Loucy (cell line): ENCODE data around the gene SLC35B3.

Experiments
- H2AFZ ChIP-seq: fragments of 200-600 bp; sonication (generic); 2 replicates; pipeline ENCODE4 v1.6.0; 2016; ENCODE audit warnings: antibody characterized with exemption, mild to moderate bottlenecking, low read length, moderate library complexity
- H3F3A ChIP-seq: fragments of 200-600 bp; 2 replicates; pipeline ENCODE4 v1.6.0; 2016; ENCODE audit warnings: antibody characterized with exemption, low read depth, mild to moderate bottlenecking
- H3K27me3 ChIP-seq: fragments of 200-600 bp; sonication (generic); 2 replicates; pipeline ENCODE4 v1.6.1; 2014; ENCODE audit warnings: low read length, mild to moderate bottlenecking; ENCODE audit not compliant: insufficient read depth, poor library complexity, severe bottlenecking
- H3K36me3 ChIP-seq: fragments of 200-600 bp; sonication (generic); 2 replicates; pipeline ENCODE4 v1.6.1; 2016; ENCODE audit warnings: low read length; ENCODE audit not compliant: insufficient read depth
- H3K4me1 ChIP-seq: fragments of 200-600 bp; sonication (generic); 2 replicates; pipeline ENCODE4 v1.5.1; 2014; ENCODE audit warnings: low read length, mild to moderate bottlenecking; ENCODE audit not compliant: insufficient read depth, poor library complexity, severe bottlenecking
- H3K4me2 ChIP-seq: fragments of 200-600 bp; sonication (generic); 2 replicates; pipeline ENCODE4 v1.6.0; 2014; ENCODE audit warnings: antibody characterized with exemption, low read length, low read depth, mild to moderate bottlenecking; ENCODE audit not compliant: poor library complexity, severe bottlenecking
- H3K4me3 ChIP-seq: fragments of 200-600 bp; sonication (generic); 2 replicates; pipeline ENCODE4 v1.5.1; 2014; ENCODE audit warnings: low read length, mild to moderate bottlenecking, mixed read lengths; ENCODE audit not compliant: poor library complexity, severe bottlenecking
- H3K79me2 ChIP-seq: fragments of 200-600 bp; sonication (generic); 2 replicates; pipeline ENCODE4 v1.6.1; 2014; ENCODE audit warnings: low read length; ENCODE audit not compliant: insufficient read depth
- H3K9ac ChIP-seq: fragments of 200-600 bp; sonication (generic); 2 replicates; pipeline ENCODE4 v1.6.0; 2014; ENCODE audit warnings: mild to moderate bottlenecking, low read depth, low read length, moderate library complexity; ENCODE audit not compliant: poor library complexity, severe bottlenecking
- H3K9me2 ChIP-seq: fragments of 200-600 bp; sonication (generic); replicated peaks from 2 replicates; pipeline ENCODE4 v1.6.1; 2016; ENCODE audit warnings: low read depth, low read length, mixed read lengths
- H3K9me3 ChIP-seq: fragments of 200-600 bp; sonication (generic); 2 replicates; pipeline ENCODE4 v1.6.1; 2014; ENCODE audit warnings: mild to moderate bottlenecking, antibody characterized with exemption, low read length, low read depth; ENCODE audit not compliant: insufficient read depth
- H4K20me1 ChIP-seq: fragments of 200-600 bp; sonication (generic); 2 replicates; pipeline ENCODE4 v1.6.0; 2014; ENCODE audit warnings: antibody characterized with exemption, low read length, mild to moderate bottlenecking; ENCODE audit not compliant: insufficient read depth, poor library complexity, severe bottlenecking
- EZH2phosphoT487 ChIP-seq: fragments of 200-600 bp; IDR thresholded peaks from 2 replicates; pipeline ENCODE4 v1.6.1; 2018; ENCODE audit warnings: antibody characterized with exemption, mild to moderate bottlenecking, moderate library complexity, borderline replicate concordance
- TF ChIP-seq, protein P1 (sequence below): fragments of 200-600 bp; sonication (generic); conservative IDR thresholded peaks from 2 replicates; pipeline ENCODE4 v1.5.1; 2014; ENCODE audit warnings: mild to moderate bottlenecking, antibody characterized with exemption, low read length

The SLC35B3 gene

DNA sequence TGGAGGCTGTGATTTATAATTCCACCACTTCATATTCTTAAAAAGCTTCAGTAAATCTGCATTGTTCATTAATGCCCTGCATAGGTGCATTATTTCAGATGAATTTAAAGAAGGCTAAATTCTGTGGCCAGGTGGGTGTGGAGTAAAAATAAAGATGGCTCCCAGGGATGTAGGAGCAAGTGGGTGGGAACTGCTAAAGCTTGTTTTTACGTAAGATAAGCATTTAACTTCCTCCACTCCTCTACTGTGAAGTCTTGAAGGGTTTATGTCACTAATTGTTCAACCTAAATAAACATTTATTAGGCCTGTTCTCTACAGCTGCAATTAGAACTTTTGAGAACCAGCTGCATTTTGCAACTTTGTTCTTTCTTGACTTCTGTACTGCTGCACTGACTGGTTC lies 6.8 kb upstream of the SLC35B3 start:
- H3K4me1 ChIP-seq = no peaks in the 10 kb centered on the region
- H3K36me3 ChIP-seq = no peaks in the 10 kb centered on the region
- TF ChIP-seq, protein P1, sequence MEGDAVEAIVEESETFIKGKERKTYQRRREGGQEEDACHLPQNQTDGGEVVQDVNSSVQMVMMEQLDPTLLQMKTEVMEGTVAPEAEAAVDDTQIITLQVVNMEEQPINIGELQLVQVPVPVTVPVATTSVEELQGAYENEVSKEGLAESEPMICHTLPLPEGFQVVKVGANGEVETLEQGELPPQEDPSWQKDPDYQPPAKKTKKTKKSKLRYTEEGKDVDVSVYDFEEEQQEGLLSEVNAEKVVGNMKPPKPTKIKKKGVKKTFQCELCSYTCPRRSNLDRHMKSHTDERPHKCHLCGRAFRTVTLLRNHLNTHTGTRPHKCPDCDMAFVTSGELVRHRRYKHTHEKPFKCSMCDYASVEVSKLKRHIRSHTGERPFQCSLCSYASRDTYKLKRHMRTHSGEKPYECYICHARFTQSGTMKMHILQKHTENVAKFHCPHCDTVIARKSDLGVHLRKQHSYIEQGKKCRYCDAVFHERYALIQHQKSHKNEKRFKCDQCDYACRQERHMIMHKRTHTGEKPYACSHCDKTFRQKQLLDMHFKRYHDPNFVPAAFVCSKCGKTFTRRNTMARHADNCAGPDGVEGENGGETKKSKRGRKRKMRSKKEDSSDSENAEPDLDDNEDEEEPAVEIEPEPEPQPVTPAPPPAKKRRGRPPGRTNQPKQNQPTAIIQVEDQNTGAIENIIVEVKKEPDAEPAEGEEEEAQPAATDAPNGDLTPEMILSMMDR = no peak
- no peak for TF ChIP-seq EZH2phosphoT487
- no peaks in the 10 kb centered on the region for H3K9me3 ChIP-seq
- H4K20me1 ChIP-seq = no peaks in the 10 kb centered on the region
- no peak overlapping the region for H3K4me3 ChIP-seq
- H3K4me2 ChIP-seq = no peak overlapping the region
- H3K9ac ChIP-seq = no peak overlapping the region
- H3K79me2 ChIP-seq = no peaks in the 10 kb centered on the region
- no peaks in the 10 kb centered on the region for H3F3A ChIP-seq
- H3K9me2 ChIP-seq = no peaks in the 10 kb centered on the region
- H2AFZ ChIP-seq = no peak overlapping the region
- H3K27me3 ChIP-seq = peaks cover 18% of the 10 kb centered on the region

DNA sequence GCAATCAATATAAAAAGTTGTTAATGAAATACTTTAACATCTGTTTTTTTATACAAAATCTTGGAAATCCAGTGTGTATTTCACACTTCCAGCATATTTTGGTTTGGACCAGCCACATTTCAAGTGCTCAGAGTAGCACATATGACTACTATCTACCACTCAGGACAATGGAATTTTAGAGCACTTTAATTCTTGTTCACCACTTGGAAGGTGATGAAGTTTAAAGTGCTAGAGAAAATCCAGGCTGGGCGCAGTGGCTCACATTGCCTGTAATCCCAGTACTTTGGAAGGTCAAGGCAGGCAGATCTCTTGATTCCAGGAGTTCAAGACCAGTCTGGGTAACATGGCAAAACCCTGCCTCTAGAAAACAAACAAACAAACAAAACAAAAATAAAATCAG lies 6.1 kb upstream of the SLC35B3 start:
- H3K9me2 ChIP-seq = no peaks in the 10 kb centered on the region
- no peak overlapping the region for H3K9ac ChIP-seq
- H3F3A ChIP-seq = no peaks in the 10 kb centered on the region
- H3K4me2 ChIP-seq = no peak overlapping the region
- H4K20me1 ChIP-seq = no peaks in the 10 kb centered on the region
- no peaks in the 10 kb centered on the region for H3K79me2 ChIP-seq
- no peaks in the 10 kb centered on the region for H3K9me3 ChIP-seq
- peaks cover 18% of the 10 kb centered on the region for H3K27me3 ChIP-seq
- H3K4me3 ChIP-seq = no peak overlapping the region
- no peak overlapping the region for H2AFZ ChIP-seq
- no peaks in the 10 kb centered on the region for H3K36me3 ChIP-seq
- TF ChIP-seq, protein P1 = no peak
- TF ChIP-seq EZH2phosphoT487 = no peak
- no peaks in the 10 kb centered on the region for H3K4me1 ChIP-seq

DNA sequence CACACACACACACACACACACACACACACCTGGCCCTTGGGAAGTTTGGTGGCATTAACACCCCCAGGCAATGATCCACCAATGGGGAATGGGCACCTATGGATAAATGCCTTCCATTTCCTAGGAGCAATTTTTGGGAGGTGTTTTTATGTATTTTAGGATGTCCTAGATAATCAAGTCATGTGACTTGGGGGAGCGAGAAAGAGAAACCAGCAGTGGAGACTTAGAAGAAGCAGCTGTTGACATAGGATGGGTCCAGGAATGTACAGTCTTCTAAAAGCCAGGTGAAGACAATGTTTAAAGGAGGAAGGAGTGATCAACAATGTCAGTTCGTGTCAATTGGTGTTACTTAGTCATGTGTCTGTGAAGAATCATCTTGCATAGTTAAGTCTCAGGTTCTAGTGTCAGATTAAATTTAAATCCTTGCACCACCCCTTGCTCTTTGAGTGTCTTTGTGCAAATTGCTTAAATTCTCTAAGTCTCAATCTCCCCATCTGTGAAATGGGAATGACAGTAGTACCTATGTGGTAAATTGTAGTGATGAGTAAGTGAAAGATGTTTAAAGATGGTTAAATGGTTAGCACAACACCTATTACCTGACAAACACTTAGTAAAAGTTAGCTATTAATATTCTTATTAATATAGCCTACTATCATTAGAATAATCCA lies 4.4 kb upstream of the SLC35B3 start:
- no peak overlapping the region for H3K4me3 ChIP-seq
- H3K27me3 ChIP-seq = peaks cover 18% of the 10 kb centered on the region
- H3F3A ChIP-seq = no peaks in the 10 kb centered on the region
- no peak overlapping the region for H3K9ac ChIP-seq
- H3K9me3 ChIP-seq = no peaks in the 10 kb centered on the region
- no peaks in the 10 kb centered on the region for H3K36me3 ChIP-seq
- peaks cover 2% of the 10 kb centered on the region for H3K4me1 ChIP-seq
- H3K9me2 ChIP-seq = no peaks in the 10 kb centered on the region
- H3K79me2 ChIP-seq = peaks cover 4% of the 10 kb centered on the region
- H4K20me1 ChIP-seq = no peaks in the 10 kb centered on the region
- TF ChIP-seq EZH2phosphoT487 = no peak
- TF ChIP-seq, protein P1 = no peak
- H3K4me2 ChIP-seq = no peak overlapping the region
- H2AFZ ChIP-seq = no peak overlapping the region
